ENCODE measurements around the gene PSAP.

The PSAP gene

DNA sequence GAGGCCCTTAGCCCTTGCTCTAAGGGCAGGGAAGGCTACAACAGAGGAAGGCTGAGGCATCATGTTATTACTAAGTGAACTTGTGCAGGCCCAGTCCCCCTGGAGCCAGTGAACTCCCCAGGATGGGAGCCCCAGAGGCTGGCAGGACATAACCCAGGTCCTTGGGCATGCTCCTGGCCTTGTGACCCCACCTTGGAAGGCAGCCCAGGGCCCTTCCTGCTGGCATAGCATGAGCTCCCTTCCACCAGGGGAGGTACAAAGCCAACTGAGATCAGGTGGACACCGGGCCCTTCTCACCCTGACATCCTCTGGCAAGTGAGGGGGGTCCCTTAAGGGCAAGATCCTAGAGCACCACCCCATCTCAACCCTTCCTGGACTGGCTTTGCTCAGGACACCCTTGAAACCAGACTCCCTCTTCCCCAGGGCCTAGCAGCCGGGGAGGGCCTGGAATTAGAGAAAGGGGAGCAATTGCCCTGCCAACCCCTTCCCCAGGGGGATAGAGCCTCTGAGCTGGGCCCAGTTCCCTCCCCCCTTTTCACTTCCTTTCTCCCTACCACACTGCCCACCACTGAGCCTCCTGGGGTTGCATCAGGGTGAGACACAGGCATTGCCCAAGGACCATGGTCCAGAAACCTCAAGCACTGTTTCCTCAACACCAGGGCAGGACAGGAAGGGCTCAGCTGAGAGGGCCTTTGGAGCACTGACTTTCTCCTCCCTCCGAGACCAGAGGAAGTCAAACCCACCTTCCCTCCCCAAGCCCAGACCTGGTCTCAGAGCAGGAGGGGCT lies 75.9 kb downstream of the PSAP start:
- Histone ChIP-seq H3K9me3 (ENCODE audit: insufficient read depth, low read length) (no peaks in the 10 kb centered on the region), H2AFZ (ENCODE audit: low read depth, low read length) (no peak overlapping the region), H3K36me3 (replicated peaks; ENCODE audit: low read depth, low read length) (no peaks in the 10 kb centered on the region), H3K27me3 (ENCODE audit: low read depth, low read length) (peaks cover 10% of the 10 kb centered on the region; the same call in 1 of the 2 replicates), H3K9ac (ENCODE audit: low read length) (no peak overlapping the region), H3K4me2 (ENCODE audit: low read length) (peak overlapping the region; percentile 4; the same call in 1 of the 2 replicates), H3K27ac (ENCODE audit: low read length) (no peak overlapping the region), H3K4me1 (ENCODE audit: low read length) (peaks cover 34% of the 10 kb centered on the region), H4K20me1 (ENCODE audit: insufficient read depth, low read length) (no peaks in the 10 kb centered on the region), H3K4me3 (ENCODE audit: low read length) (no peak overlapping the region), H3K79me2 (ENCODE audit: low read length) (no peaks in the 10 kb centered on the region)
- no peak for TF ChIP-seq EZH2phosphoT487 (IDR thresholded peaks at IDR 0.05; ENCODE audit: low read depth)
- TF ChIP-seq, protein P1, sequence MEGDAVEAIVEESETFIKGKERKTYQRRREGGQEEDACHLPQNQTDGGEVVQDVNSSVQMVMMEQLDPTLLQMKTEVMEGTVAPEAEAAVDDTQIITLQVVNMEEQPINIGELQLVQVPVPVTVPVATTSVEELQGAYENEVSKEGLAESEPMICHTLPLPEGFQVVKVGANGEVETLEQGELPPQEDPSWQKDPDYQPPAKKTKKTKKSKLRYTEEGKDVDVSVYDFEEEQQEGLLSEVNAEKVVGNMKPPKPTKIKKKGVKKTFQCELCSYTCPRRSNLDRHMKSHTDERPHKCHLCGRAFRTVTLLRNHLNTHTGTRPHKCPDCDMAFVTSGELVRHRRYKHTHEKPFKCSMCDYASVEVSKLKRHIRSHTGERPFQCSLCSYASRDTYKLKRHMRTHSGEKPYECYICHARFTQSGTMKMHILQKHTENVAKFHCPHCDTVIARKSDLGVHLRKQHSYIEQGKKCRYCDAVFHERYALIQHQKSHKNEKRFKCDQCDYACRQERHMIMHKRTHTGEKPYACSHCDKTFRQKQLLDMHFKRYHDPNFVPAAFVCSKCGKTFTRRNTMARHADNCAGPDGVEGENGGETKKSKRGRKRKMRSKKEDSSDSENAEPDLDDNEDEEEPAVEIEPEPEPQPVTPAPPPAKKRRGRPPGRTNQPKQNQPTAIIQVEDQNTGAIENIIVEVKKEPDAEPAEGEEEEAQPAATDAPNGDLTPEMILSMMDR (IDR thresholded peaks at IDR 0.05; ENCODE audit: low read depth, low read length) = no peak

DNA sequence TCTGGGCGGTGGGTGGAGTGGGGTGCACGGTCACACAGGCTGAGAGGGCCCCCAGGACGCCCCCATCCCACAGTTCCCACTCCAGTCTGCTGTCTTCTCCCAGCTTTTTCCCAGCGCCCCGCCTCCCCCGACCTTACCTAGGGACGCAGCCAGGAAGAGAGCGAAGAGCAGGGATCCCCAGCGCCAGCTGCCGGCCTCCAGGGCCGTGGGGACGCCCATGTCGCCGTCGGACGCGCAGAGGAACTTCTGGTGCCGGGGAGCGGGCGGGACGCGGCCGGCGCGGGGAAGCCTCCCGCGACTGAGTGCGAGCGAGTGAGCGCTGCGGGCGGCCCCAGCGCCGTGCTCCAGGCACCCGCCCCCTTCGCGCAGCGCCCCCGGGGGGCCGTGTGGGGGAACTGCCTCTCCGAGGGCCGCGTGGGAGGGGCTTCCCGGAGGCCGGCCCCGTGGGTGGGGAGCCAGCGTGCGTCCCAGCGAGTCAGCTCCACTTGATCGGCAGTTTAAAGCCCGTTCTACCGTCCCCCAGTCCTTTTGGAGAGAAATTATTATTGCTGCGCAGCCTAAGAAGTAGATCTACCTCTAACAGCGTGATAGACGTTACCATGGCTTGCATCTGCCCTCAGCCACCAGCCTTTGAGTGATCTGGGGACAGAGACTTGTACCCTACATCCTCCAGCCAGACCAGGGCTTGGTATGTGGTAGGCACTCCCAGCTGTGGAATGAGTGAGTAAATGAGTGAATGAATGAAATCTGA lies 77.7 kb downstream of the PSAP start, which contains the start of gene VSIR:
Gene VSIR, minus strand, starts transcription at position 300 of the 751 bp plus-strand sequence. Its CDS starts 81 bp downstream, at position 219.
- H3K4me1 ChIP-seq (ENCODE audit: low read length) = peaks cover 48% of the 10 kb centered on the region
- H3K36me3 ChIP-seq (replicated peaks; ENCODE audit: low read depth, low read length) = no peaks in the 10 kb centered on the region
- H3K9ac ChIP-seq (ENCODE audit: low read length) = peak within 1 kb of the TSS; percentile 44; the same call in 1 of the 2 replicates
- no peak within 1 kb of the TSS; the same call in 1 of the 2 replicates for H2AFZ ChIP-seq (ENCODE audit: low read depth, low read length)
- H3K9me3 ChIP-seq (ENCODE audit: insufficient read depth, low read length) = no peaks in the 10 kb centered on the region
- H3K4me3 ChIP-seq (ENCODE audit: low read length) = peak within 1 kb of the TSS; percentile 76
- H4K20me1 ChIP-seq (ENCODE audit: insufficient read depth, low read length) = no peaks in the 10 kb centered on the region
- H3K27me3 ChIP-seq (ENCODE audit: low read depth, low read length) = peaks cover 10% of the 10 kb centered on the region; the same call in 1 of the 2 replicates
- TF ChIP-seq, protein P1 (IDR thresholded peaks at IDR 0.05; ENCODE audit: low read depth, low read length) = peak; percentile 55
- TF ChIP-seq EZH2phosphoT487 (IDR thresholded peaks at IDR 0.05; ENCODE audit: low read depth) = no peak
- peak within 1 kb of the TSS; percentile 86 for H3K4me2 ChIP-seq (ENCODE audit: low read length)
- no peaks in the 10 kb centered on the region for H3K79me2 ChIP-seq (ENCODE audit: low read length)
- H3K27ac ChIP-seq (ENCODE audit: low read length) = no peak within 1 kb of the TSS

DNA sequence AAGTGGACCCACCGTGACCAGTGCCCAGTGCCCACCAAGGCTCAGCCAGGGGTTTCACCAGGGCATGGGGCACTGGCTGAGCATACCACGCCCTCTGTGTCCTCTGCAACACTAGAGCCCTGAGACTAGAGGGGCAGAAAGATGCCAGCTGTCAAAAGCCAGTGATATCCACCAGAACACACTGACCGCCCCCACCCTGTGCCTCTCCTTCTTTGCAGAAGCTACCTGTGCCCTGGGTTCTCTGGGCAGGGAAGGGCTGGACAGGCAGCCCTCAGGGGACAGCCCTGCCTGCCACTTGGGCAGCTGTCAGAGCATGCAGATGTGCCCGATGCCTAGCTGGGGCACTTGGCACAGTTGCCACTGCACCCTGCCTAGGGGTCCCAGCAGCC lies 78.2 kb downstream of the PSAP start:
- no peaks in the 10 kb centered on the region for H3K9me3 ChIP-seq (ENCODE audit: insufficient read depth, low read length)
- no peaks in the 10 kb centered on the region for H3K79me2 ChIP-seq (ENCODE audit: low read length)
- H3K4me1 ChIP-seq (ENCODE audit: low read length) = peaks cover 50% of the 10 kb centered on the region
- H3K27ac ChIP-seq (ENCODE audit: low read length) = no peak overlapping the region
- peak overlapping the region; percentile 76 for H3K4me3 ChIP-seq (ENCODE audit: low read length)
- no peaks in the 10 kb centered on the region for H3K36me3 ChIP-seq (replicated peaks; ENCODE audit: low read depth, low read length)
- H3K27me3 ChIP-seq (ENCODE audit: low read depth, low read length) = peaks cover 10% of the 10 kb centered on the region; the same call in 1 of the 2 replicates
- H4K20me1 ChIP-seq (ENCODE audit: insufficient read depth, low read length) = no peaks in the 10 kb centered on the region
- no peak for TF ChIP-seq EZH2phosphoT487 (IDR thresholded peaks at IDR 0.05; ENCODE audit: low read depth)
- TF ChIP-seq, protein P1 (IDR thresholded peaks at IDR 0.05; ENCODE audit: low read depth, low read length) = no peak
- H3K4me2 ChIP-seq (ENCODE audit: low read length) = peak overlapping the region; percentile 86
- H2AFZ ChIP-seq (ENCODE audit: low read depth, low read length) = no peak overlapping the region
- H3K9ac ChIP-seq (ENCODE audit: low read length) = peak overlapping the region; percentile 24; the same call in 1 of the 2 replicates

Data from OCI-LY3 (cell line).